Measurements from ENCODE around the gene DYNLL2.

- TF ChIP-seq CTCF (IDR thresholded peaks at IDR 0.05), result no peak
- no peak for TF ChIP-seq POLR2A (IDR thresholded peaks at IDR 0.05)
- TF ChIP-seq EP300 (IDR thresholded peaks at IDR 0.05), result no peak
These were observed 26.0 kb downstream of the DYNLL2 start for GRCh38 chr17:58109197-58109596.

All from ovary (tissue), 3 donors.